NCI-H2196 (cell line): Measurements from ENCODE around the gene RAP1B.

Source experiments
- DNase-seq: peaks from one replicate; lab custom pipeline; 2025; ENCODE audit not compliant: unreplicated experiment; lab: John Stamatoyannopoulos, UW

The RAP1B gene

DNA sequence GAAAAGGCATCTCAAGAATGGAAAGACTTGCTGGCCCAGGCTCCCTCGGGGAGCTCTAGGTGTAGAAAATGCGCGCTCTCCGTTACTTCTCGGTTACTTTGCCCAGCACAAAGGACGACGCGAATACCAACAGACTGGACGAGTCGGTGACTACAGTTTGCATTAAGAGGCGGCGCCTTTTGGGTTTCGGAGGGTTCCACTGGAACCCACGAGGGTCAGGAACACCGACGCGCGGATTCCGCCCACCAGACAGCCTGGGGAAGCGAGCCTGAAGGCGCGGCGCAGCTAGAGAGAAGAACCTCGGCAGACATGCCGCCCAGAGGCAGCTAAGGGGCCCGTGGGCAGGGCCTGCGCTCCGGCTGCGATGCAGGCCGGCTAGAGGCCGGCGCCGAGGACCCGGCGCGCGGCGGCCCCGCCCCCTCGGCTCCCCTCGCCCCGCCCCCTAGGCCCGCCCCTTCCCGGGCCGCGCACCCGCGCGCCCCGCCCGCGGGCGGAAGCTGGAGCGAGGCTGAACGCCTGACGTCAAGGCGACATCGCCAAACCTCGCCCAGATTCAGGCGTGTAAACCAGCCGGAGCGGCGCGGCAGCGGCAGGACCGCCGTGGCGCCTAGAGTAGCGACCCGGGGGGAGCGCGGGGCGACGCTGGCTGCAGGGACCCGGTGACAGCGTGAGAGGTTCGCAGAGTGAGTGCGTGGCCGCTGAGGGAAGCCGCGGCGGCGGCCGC is at the start of gene RAP1B:
TSS of gene RAP1B (plus strand) at position 530 of the 724 bp plus-strand sequence. CDS start 37,826 bp downstream, outside the sequence.
- peak; percentile 92 for DNase-seq

DNA sequence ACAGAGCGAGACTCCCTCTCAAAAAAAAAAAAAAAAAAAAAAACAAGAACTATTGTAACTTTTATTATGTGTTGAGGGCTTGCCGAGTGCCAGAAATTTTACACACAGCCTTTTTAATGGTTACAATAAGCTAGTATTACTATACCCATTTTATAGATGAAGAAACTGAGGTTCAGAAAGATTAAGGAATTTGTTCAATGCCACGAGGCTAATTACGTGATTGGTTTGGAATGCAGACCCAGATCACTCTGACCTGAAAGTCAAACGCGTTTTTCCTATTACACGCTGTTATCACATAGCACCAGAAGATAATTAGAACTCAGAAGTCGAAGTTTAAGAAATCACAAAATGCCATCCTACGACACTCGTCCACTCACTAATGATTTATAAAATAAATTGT is 48.9 kb upstream of the RAP1B start:
- DNase-seq, result no peak

DNA sequence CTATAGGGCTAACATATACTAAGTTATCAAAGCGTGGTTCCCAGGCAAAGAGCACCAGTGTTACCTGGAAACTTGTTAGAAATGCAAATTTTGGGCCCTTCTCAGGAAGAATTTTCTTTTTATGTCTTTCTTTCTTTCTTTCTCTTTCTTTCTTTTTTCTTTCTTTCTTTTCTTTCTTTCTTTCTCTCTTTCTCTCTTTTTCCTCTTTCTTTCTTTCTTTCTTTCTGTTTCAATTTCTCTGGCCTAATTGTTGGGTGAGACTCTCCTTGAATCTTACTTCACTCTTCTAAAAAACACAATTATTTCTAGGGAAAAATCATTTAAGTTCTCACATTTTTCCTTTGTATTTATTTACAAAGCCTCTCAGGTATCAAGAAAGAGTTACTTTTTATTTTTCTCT is 46.5 kb upstream of the RAP1B start:
- DNase-seq, result no peak

DNA sequence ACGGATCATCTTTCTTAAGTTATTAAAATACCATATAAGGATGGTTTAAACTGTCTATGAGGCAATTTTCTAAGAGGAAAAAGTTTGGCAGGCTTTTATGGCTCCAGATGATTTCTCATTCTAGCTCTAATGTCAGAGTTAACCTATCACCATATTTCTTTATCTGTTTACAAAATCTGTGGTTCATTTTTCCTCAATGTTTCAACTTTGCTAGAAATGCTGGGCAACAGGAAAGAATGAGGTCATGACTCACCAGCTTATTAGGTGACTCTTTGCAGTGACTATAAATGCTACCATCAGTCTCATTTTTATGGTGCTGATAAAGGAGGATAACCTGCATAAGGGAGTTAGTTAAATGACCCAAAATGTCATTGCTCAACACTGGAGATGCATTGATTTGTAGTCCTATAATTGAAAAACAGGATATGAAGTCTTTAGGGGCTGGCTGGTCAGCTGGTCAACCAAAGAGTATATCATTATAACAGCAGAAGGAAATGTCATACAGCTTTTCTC is 45.3 kb upstream of the RAP1B start:
- DNase-seq, result peak; percentile 74

DNA sequence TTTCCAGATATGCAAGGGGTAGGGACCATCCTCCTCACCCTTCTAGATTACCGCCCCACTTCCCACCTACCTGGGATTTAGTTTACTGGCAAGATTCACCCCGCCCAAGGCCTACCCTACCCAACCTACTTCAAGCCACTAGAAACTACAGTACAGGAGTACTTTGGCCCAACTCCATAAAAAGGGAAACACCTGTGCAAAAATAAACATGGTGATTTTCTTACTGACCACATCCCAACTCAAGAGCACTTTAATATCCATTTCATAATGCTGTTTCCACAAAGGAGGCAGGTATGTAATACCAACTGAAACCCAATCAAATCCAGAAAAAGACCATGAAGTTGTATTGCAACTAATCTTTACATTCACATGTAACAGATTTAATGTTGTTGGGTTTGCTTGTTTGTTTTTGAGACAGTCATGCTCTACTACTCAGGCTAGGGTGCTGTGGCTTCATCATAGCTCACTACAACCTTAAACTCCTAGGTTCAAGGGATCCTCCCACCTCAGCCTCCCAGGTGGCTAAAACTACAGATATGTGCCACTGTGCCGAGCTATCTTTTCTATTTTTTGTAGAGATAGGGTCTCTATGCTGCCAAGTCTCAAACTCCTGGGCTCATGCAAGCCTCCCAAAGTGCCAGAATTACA is 41.7 kb upstream of the RAP1B start:
- DNase-seq, result peak; percentile 83

DNA sequence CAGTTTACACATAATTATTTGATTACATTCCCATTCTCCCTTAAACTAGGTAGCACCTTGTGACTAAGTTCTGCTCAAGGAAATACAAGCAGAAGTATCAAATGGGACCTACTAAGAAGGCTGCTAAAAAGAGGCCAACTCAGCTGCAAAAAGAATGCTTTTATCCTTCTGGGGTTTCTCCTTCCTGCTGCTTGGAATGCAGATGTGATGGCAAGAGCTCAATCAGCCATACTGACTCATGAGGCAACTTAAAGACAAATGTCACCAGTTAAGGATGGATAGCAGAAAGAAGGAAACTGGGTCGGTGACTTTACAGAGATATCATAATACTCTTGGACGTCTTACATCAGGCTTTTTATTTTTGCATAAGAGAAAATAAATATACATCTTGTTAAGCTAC is 38.0 kb upstream of the RAP1B start:
- DNase-seq, result no peak

DNA sequence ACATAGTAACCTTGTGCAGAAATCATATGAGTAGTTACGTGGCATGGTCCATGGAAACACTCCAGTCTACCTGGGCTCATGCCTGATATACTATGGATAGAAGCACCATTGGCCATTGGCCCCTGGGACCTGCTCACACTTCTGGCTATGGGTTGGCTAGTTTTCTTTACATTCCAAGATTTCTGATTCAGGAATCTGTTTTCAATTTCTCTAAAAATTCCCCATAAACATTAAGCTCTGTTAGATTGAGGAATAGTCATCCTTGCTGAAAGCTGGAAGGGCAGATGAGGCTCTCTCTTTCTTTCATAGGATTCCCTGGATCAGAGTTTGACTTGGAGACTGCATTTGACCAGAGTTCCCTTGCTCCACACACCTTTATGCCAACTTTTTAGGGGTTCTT is 37.3 kb upstream of the RAP1B start:
- DNase-seq, result no peak

DNA sequence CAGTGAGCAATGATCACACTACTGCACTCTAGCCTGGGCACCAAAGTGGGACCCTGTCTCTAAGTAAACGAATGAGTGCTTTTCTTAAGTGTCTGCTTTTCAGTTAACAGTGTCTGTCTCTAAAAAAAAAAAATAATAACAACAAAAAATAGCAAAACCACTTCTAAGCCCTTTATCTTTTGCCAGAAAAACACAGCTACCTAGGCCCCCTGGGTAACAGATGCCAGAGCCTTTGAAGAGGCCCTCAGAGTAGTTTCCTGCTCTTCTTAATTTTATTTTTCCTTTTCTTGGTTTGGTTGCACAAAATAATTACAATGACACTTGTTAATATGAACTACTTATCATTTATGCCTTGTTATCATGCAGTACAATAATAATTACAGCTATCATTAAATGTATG is 32.8 kb upstream of the RAP1B start:
- no peak for DNase-seq

DNA sequence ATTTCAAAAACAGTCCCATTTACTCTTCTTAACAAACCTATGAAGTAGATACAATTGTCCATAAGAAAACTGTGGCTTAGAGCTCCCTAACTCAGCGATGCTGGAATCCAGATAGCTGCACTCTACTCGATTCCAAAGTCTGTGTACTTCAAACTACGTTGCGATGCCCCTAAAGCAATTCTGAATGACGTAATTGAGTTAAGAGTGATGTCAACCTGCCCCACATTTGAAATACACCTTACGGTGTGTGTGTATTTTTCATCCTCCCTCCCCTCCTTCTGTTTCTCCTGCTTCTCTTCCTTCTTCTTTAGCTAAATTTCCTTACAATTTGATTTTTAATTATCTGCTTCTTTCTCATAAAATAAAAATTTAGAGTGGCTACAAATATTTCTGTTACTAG is 31.9 kb upstream of the RAP1B start:
- no peak for DNase-seq

DNA sequence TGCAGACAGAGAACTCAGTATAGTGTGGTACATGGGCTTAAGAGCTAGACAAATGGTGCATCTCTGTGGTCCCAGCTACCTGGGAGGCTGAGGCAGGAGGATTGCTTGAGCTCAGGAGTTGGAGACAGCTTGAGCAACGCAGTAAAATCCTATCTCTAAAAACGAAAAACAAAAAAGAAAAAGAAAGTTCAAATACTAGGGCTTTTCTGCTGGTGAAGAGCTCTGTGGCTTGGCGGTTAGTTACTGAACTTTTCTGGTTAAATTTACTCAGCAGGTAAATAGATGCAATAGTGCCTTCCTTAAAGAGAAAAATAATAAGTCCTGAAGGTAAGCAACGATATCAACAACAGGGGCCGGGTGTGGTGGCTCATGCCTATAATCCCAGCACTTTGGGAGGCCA is 31.4 kb upstream of the RAP1B start:
- DNase-seq, result no peak

DNA sequence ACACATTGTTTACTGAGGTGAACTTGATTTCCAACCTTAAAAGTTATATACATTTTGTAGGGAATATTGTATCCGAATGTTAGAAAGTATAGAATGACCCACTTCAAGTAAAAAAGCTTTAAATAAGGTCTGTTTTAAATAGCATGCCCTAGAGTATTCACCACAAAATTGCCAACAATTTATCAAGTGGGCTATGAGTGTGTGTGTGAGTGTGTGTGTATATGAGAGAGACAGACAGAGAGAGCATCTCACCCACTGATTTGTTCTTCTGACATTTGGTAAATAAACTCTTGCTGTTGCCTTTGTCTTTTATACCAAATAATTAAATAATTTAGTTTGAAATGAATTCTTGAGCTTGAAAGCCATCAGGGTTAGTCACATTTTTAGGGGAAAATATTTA is 29.8 kb upstream of the RAP1B start:
- DNase-seq, result no peak

DNA sequence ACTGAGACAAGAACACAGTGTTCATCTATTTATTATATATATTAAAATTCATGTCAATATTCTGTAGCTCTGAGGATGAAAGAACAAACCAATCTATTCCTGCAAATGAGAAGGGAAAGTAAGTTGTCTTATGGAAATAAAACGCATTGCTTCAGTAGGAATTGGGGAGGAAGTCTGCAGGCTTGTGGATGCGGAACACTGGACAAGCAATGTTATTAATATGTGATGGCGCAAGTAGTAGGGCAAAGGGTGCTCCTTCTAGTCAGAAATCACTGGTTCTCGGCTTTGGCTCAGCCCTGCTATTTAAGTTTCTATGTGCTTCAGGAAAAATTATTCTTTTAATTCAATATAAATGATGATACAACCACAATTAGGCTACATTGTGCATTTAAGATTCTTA is 28.8 kb upstream of the RAP1B start:
- DNase-seq, result no peak

DNA sequence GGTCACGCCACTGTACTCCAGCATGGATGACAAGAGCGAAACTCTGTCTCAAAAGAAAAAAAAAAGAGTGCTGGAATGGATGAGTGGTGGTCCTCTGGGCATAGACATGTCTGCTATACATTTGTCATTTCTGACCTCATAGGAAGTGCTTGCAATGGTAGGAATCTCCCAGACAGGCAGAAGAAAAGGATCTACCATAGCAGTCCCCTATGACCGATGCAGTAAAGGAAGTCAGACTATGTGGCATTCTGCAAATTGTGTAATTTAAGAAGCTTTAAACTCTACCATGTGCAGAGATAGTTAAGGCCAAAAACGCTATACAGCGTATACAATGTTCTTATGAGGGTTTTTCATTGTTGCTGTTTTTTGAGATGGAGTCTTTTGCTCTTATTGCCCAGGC is 24.7 kb upstream of the RAP1B start:
- no peak for DNase-seq

DNA sequence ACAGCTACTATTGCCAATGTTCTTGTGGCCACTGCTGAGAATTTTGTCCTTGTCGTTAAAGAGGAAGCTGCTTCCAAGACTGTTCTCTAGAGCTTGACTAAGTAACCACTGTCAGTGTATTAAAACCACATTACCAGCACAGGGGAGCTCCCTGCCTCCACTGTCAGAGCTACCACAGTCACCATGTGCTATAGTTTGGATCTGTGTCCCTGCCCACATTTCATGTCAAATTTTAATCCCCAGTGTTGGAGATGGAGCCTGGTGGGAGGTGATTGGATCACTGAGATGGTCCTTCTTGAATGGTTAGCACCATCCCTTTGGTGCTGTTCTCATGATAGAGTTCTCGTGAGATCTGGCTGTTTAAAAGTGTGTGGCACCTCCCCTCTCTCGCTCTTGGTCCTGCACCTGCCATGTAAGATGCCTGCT is 23.2 kb upstream of the RAP1B start:
- no peak for DNase-seq

DNA sequence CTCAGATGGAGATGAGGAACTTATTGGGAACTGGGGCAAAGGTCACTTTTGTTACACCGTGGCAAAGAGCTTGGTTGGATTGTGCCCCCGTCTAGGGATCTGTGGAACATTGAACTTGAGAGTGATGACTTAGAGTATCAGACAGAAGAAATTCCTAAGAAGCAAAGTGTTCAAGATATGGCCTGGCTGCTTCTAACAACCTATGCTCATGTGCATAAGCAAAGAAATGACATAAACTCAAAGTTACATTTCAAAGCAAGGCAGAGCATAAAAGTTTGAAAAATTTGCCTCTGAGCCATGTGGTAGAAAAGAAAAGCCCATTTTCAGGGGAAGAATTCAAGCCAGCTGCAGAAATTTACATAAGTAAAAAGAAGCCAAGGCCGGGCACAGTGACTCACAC is 21.5 kb upstream of the RAP1B start:
- no peak for DNase-seq

DNA sequence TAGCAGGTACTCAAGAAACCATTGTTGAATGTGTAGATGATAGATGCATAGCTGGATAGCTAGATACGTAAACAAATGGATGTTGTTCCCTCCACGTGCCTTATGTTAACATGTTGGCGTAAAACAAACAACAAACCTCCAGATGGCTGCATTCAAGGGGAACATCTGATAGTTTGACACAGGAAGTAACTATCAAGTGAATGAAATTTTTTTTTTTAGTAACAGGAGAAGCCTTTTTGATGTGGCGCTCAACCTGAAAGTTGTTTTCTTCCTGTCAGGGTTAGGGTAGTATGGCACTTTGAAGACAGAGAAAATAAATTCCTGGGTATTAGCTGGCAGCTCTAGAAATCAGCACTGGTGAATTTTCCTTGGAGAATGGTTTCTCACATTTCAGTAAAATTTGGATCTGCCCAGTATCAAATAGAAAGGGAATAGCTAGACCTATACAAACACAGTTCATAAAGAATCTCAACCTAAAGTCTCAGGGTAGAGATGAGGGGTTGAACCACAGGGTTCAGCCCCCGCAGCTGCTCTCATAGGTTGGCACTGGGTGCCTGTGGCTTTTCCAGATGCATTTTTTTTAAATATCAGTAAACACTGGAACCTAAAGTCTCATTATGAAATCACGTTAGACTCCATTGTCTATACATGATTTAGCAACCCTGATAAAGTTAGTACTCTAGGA is 18.8 kb upstream of the RAP1B start:
- peak; percentile 38 for DNase-seq

DNA sequence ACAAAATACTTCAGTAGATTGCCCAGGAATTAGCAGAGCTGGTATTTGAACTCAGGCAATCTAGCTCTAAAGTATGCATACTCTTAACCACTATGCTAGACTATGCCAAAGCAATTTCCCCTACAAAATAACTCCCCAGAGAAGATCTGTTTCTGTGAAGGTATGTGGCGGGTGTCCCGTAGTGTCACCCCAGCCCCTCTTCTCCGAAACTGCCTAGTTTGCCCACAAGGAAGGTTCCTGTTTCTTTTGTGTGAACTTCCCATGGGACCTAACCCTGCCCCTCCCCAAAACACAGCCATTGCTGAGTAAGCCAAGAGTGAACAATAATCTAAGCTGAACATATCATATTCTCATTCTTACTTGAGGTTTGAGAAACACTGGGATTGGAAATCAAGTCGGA is 15.5 kb upstream of the RAP1B start:
- DNase-seq, result no peak

DNA sequence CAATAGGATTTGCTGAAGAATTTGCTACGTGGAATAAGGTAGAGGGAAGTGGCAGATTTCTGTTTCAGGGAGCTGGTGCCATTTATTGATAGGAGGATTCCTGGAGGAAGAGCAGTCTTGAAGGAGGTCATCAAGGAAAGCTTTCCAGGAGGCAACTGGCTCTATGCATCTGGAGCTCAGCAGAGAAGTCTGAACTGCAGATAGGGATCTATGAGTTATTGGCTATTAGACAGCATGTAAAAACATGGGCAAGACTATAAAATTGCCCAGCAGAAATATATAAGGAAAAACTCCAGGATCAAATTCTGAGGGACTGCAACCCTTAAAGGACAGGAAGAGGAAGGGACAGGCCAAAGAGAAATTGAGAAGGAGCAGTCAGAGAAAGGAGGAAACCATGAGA is 8.9 kb upstream of the RAP1B start:
- DNase-seq, result no peak

DNA sequence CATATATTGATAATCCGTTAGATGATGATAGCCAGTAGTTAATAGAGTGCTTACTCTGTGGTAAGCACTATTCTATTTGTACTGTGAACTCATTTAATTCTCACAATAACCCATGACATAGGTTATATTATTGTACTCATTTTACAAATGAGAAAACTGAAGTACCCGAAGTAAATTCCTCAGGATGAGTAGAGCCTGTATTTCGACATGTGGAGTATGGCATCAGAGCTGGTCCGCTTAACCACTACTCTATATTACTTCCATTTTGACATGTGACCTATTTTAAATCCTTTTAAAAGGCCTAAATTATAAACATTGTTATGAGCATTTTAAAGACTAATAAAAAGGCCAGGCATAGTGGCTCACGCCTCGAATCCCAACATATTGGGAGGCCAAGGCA is 8.0 kb upstream of the RAP1B start:
- no peak for DNase-seq

DNA sequence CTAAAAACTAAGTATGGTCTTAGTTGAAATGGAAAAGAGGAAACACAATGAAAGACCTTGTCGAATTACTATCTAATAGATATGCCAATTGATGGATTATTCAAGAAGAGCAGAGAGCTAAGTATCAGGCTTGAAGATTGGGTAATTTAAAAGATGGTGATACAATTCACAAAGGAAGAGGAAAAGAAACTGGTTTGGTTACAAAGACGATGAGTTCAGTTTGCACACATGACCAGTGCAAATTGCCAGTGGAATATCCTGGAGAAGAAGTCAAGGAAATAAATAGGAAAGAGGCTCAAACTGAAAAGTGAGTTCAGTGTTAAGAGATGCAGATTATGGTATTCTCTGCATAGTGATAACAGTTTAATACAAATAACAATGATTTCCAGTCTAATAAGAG is 2.5 kb upstream of the RAP1B start:
- DNase-seq, result no peak

DNA sequence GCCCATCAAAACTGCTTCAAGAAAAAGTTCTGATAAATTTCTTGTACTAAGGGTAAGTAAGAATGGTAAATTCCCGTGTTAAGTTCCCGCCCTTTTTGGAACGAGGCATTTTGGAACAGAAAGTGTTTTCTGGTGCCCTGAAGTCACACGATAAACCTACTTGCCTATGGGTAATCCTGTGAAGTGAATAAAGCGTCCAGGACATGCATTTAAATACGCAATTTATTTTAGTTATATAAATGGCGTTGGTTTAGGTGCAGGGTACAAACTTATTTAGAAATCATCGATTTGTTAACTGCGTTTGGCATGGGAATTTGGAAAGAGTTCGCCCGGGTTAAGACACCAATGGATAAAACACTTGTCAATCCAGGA is 715 bp upstream of the RAP1B start:
- peak; percentile 42 for DNase-seq

DNA sequence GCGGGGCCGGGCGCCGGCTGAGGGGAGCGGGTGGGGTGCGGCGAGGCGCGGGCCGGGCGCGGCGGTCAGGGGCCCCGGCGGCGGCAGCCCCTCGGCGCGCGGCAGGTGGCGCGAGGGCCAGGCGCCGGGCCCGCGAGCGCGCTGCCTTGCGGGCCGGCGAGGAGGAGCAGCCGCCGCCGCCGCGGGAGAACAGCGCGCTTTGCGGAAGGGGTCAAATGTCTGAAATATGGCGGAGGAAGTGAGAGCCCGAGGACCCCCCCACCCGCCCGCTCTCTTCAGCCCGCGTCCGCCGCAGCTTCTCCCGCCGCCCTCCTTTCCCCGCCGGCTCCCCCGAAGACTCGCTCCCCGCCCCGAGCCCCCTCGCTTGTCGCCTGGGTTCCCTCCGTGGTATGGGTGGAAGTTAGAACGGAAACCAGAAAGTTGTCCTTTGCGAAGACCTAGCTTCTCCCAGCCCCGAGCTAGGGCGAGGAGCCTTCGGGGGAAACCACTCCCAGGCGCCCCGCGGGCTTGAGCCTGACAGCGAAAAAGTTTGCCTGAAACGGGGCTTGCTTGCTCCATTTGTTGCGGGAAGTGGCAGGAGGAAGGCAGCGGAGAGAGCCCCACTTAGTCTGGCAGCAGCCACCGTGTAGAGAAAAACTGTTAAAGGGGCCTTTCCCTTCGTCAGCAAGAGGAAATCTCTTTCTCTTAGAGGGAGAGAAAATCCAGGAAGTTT is 551 bp downstream of the RAP1B start:
- no peak for DNase-seq
